Measurements from ENCODE around the gene POU4F1.

- TF ChIP-seq POLR2A (IDR thresholded peaks at IDR 0.05), result no peak
- no peak for TF ChIP-seq CTCF (IDR thresholded peaks at IDR 0.05 in 4 of 5, conservative IDR thresholded peaks at IDR 0.05 in 1 of 5)
Observed at GRCh38 chr13:78589206-78589605, 14.1 kb downstream of the POU4F1 start.

All from gastrocnemius medialis (tissue), 4 donors.